Measurements from ENCODE around the gene KLHL26. TPM values are rescaled to one million over a fixed set of nuclear protein-coding genes. Genes with fewer than 3 reads are reported as not detected.

Gene KLHL26
- total and polyA plus RNA-seq, 2 of the 13 experiments (the other 11 are each of a cell fraction or from before 2014, with no cell fraction given) = 1.5 to 1.7 TPM

DNA sequence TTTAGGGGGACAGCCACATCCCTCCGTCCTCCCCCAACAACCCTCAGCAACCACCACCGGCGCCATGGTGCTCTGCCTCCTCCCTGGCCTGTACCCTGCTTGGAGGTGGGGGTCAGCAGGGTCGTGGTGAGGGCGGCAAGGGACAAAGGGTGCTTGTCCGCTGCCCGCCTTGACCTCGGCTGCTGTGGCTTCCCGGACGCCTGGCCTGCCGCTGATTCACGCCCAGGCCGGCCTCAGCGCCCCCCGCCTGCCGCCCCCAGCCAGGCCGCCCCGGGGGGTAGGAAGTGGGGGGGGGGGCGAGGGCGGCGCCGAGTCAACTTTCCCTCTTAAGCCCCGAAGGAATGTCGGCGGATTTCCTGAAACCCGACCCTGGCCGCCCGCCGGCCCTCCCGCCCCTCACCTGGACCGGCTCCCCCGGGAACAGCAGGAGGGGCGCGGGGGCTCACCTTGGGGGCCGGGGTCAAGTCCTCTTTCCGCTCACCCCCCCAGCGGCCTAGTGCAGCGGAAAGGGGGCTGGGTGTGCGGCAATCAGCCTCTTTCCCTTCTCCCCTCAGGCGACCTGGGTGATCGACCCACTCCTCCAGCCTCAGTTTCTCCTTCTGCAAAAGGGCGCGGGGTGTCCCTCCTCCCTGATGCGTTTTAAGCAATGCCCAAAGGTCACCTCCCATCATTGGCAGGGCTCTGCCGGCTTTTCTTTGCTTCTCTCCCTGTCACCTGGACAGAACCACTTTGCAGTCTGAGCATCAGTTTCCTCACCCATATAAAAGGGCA, 26.1 kb upstream of the KLHL26 start (continued):
- TF ChIP-seq MTA3 (CRISPR knock-in tag; IDR thresholded peaks at IDR 0.05) = no peak
- no peak for TF ChIP-seq PBX3 (CRISPR knock-in tag; IDR thresholded peaks at IDR 0.05; ENCODE audit: borderline replicate concordance)
- TF ChIP-seq PAX8 (CRISPR knock-in tag; IDR thresholded peaks at IDR 0.05; ENCODE audit: borderline replicate concordance) = no peak
- no peak for TF ChIP-seq ZNF180 (CRISPR knock-in tag; IDR thresholded peaks at IDR 0.05; ENCODE audit: borderline replicate concordance, low read depth)
- TF ChIP-seq NR2F1 (CRISPR knock-in tag; IDR thresholded peaks at IDR 0.05) = peak; percentile 66 to 80
- no peak for TF ChIP-seq ZNF790 (CRISPR knock-in tag; IDR thresholded peaks at IDR 0.05; ENCODE audit: borderline replicate concordance)
- TF ChIP-seq ZNF562 (CRISPR knock-in tag; IDR thresholded peaks at IDR 0.05; ENCODE audit: borderline replicate concordance) = no peak
- peak; percentile 82; the same call in 1 of the 2 replicates for TF ChIP-seq ZNF503 (CRISPR knock-in tag; IDR thresholded peaks at IDR 0.05)
- TF ChIP-seq SUZ12 (IDR thresholded peaks at IDR 0.05; ENCODE audit: low read depth, low read length) = no peak
- no peak for TF ChIP-seq SMARCE1 (IDR thresholded peaks at IDR 0.05; ENCODE audit: borderline replicate concordance)
- TF ChIP-seq, protein P1, sequence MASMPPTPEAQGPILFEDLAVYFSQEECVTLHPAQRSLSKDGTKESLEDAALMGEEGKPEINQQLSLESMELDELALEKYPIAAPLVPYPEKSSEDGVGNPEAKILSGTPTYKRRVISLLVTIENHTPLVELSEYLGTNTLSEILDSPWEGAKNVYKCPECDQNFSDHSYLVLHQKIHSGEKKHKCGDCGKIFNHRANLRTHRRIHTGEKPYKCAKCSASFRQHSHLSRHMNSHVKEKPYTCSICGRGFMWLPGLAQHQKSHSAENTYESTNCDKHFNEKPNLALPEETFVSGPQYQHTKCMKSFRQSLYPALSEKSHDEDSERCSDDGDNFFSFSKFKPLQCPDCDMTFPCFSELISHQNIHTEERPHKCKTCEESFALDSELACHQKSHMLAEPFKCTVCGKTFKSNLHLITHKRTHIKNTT (CRISPR knock-in tag; IDR thresholded peaks at IDR 0.05) = no peak
- no peak for TF ChIP-seq ZSCAN29 (CRISPR knock-in tag; conservative IDR thresholded peaks at IDR 0.05)
- TF ChIP-seq, protein P2, sequence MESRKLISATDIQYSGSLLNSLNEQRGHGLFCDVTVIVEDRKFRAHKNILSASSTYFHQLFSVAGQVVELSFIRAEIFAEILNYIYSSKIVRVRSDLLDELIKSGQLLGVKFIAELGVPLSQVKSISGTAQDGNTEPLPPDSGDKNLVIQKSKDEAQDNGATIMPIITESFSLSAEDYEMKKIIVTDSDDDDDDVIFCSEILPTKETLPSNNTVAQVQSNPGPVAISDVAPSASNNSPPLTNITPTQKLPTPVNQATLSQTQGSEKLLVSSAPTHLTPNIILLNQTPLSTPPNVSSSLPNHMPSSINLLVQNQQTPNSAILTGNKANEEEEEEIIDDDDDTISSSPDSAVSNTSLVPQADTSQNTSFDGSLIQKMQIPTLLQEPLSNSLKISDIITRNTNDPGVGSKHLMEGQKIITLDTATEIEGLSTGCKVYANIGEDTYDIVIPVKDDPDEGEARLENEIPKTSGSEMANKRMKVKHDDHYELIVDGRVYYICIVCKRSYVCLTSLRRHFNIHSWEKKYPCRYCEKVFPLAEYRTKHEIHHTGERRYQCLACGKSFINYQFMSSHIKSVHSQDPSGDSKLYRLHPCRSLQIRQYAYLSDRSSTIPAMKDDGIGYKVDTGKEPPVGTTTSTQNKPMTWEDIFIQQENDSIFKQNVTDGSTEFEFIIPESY (CRISPR knock-in tag; IDR thresholded peaks at IDR 0.05) = no peak; the same call in 1 of the 2 replicates
- TF ChIP-seq THAP11 (CRISPR knock-in tag; IDR thresholded peaks at IDR 0.05) = peak; percentile 66
- TF ChIP-seq NBN (conservative IDR thresholded peaks at IDR 0.05) = no peak
- no peak for TF ChIP-seq CC2D1A (CRISPR knock-in tag; IDR thresholded peaks at IDR 0.05)
- no peak for TF ChIP-seq GTF2F1 (IDR thresholded peaks at IDR 0.05; ENCODE audit: low read length)
- TF ChIP-seq ZNF788 (CRISPR knock-in tag; IDR thresholded peaks at IDR 0.05; ENCODE audit: borderline replicate concordance) = peak; percentile 90; the same call in 1 of the 2 replicates
- TF ChIP-seq, protein P3, sequence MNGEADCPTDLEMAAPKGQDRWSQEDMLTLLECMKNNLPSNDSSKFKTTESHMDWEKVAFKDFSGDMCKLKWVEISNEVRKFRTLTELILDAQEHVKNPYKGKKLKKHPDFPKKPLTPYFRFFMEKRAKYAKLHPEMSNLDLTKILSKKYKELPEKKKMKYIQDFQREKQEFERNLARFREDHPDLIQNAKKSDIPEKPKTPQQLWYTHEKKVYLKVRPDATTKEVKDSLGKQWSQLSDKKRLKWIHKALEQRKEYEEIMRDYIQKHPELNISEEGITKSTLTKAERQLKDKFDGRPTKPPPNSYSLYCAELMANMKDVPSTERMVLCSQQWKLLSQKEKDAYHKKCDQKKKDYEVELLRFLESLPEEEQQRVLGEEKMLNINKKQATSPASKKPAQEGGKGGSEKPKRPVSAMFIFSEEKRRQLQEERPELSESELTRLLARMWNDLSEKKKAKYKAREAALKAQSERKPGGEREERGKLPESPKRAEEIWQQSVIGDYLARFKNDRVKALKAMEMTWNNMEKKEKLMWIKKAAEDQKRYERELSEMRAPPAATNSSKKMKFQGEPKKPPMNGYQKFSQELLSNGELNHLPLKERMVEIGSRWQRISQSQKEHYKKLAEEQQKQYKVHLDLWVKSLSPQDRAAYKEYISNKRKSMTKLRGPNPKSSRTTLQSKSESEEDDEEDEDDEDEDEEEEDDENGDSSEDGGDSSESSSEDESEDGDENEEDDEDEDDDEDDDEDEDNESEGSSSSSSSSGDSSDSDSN (CRISPR knock-in tag; IDR thresholded peaks at IDR 0.05) = peak; percentile 80; the same call in 1 of the 2 replicates
